Umbilical cord (tissue), 2 donors: Measurements from ENCODE around the gene ZNFX1. TPM values are rescaled to one million over a fixed set of nuclear protein-coding genes. Genes with fewer than 3 reads are reported as not detected.
"Not testable (repeated sequence)": the region's sequence is repeated elsewhere in the genome, so short reads cannot be mapped to it uniquely, and the experiment has no call there.

Experiments used
- DNase-seq: peaks from one replicate; pipeline ENCODE4 v3.0.0-alpha.2; 2015; ENCODE audit warnings: low spot score
- total RNA-seq: library from RNA; depleted of rRNA; stranded (reverse); fragments of >200 nt; gene quantifications from one replicate; pipeline ENCODE4 v1.2.3, GENCODE V29; 2014; ENCODE audit warnings: low replicate concordance; ENCODE audit not compliant: insufficient read depth

The ZNFX1 gene
- 20.0 TPM for total RNA-seq

- peak; percentile 99 for DNase-seq
Observed at GRCh38 chr20:49278036-49278817, at the start of gene ZNFX1. TSS of gene ZNFX1 (minus strand) at chr20:49278057. CDS start at chr20:49275839, 2,218 bp downstream.

- DNase-seq, result peak; percentile 10
Observed at GRCh38 chr20:49326026-49326425, 48.2 kb upstream of the ZNFX1 start.

GRCh38 chr20:49324306-49324705, 46.4 kb upstream of the ZNFX1 start:
- no peak for DNase-seq

GRCh38 chr20:49323622-49324238, 45.9 kb upstream of the ZNFX1 start:
- DNase-seq, result peak; percentile 77

- DNase-seq, result peak; percentile 40
Observed at GRCh38 chr20:49320460-49320859, 42.6 kb upstream of the ZNFX1 start.

- DNase-seq, result no peak
Observed at GRCh38 chr20:49319208-49319809, 41.5 kb upstream of the ZNFX1 start.

- DNase-seq, result no peak
Observed at GRCh38 chr20:49318430-49319207, 40.8 kb upstream of the ZNFX1 start.

- DNase-seq, result no peak
Observed at GRCh38 chr20:49318091-49318429, 40.2 kb upstream of the ZNFX1 start.

GRCh38 chr20:49316704-49317103, 38.8 kb upstream of the ZNFX1 start:
- no peak for DNase-seq

- DNase-seq, result no peak
Observed at GRCh38 chr20:49315580-49315979, 37.7 kb upstream of the ZNFX1 start.

GRCh38 chr20:49314052-49314451, 36.2 kb upstream of the ZNFX1 start:
- not testable (repeated sequence) for DNase-seq

- no peak for DNase-seq
Observed at GRCh38 chr20:49313283-49313682, 35.4 kb upstream of the ZNFX1 start.

- DNase-seq, result no peak
Observed at GRCh38 chr20:49312661-49313060, 34.8 kb upstream of the ZNFX1 start.

- no peak for DNase-seq
Observed at GRCh38 chr20:49310705-49311104, 32.8 kb upstream of the ZNFX1 start.

GRCh38 chr20:49308875-49309274, 31.0 kb upstream of the ZNFX1 start:
- no peak for DNase-seq

- peak; percentile 25 for DNase-seq
Observed at GRCh38 chr20:49306903-49307620, 29.2 kb upstream of the ZNFX1 start.

- DNase-seq, result peak; percentile 89
Observed at GRCh38 chr20:49303065-49303552, 25.3 kb upstream of the ZNFX1 start.

GRCh38 chr20:49297605-49298530, 20.0 kb upstream of the ZNFX1 start:
- no peak for DNase-seq

- not testable (repeated sequence) for DNase-seq
Observed at GRCh38 chr20:49294002-49294654, 16.3 kb upstream of the ZNFX1 start.

- no peak for DNase-seq
Observed at GRCh38 chr20:49293122-49293521, 15.3 kb upstream of the ZNFX1 start.
